ENCODE measurements around the gene SGCA. TPM values are rescaled to one million over a fixed set of nuclear protein-coding genes. Genes with fewer than 3 reads are reported as not detected.

SGCA gene
- total and polyA plus RNA-seq, 2 donors (not counting 3 experiments of a cell fraction or from before 2014, with no cell fraction given): not detected

GRCh38 chr17:50133028-50133768 is 32.6 kb upstream of the SGCA start:
- H3K36me3 ChIP-seq (ENCODE audit: control insufficient read depth in 2 of 2, extremely low read depth in 1 of 2, insufficient read depth in 2 of 2, low read length in 2 of 2): peaks cover 8 to 37% of the 10 kb centered on the region in 2 experiments
- dilution Hi-C loops (cut with MboI; ENCODE audit: extremely low pct_ligation_motif_present, low sequenced_read_pairs) (no loop called here), intact Hi-C loops (cut with micrococcal nuclease) (no loop called here)
- no peak overlapping the region for H3K27ac ChIP-seq (ENCODE audit: insufficient read depth, low read depth, low read length)
- ChIA-PET CTCF (interaction anchor here (1.0 to 3.7 kb wide), 6 partner anchors 13 to 65 kb away, joined by 3 to 37 read pairs (median 3); no protein-coding TSS in a partner anchor), POLR2A (no interaction called here)
- H3K9me3 ChIP-seq (replicated peaks; ENCODE audit: control insufficient read depth, insufficient read depth, low read length): no peaks in the 10 kb centered on the region
- DNase-seq (ENCODE audit: low read depth, low spot score): no peak
- TF ChIP-seq, protein P1, sequence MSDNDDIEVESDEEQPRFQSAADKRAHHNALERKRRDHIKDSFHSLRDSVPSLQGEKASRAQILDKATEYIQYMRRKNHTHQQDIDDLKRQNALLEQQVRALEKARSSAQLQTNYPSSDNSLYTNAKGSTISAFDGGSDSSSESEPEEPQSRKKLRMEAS (IDR thresholded peaks at IDR 0.05; ENCODE audit: insufficient read depth, insufficient read length): no peak
- no peak for TF ChIP-seq CTCF (IDR thresholded peaks at IDR 0.05; ENCODE audit: extremely low read depth in 1 of 2, insufficient read depth in 1 of 2, low read depth in 1 of 2, low read length in 2 of 2)
- no peak for TF ChIP-seq FOS (IDR thresholded peaks at IDR 0.05; ENCODE audit: borderline replicate concordance, insufficient read depth, low read length)
- no peak for TF ChIP-seq JUN (IDR thresholded peaks at IDR 0.05; ENCODE audit: borderline replicate concordance, insufficient read depth, insufficient read length, low read depth)
- no peak for TF ChIP-seq GATA2 (IDR thresholded peaks at IDR 0.05; ENCODE audit: insufficient read depth, insufficient read length, low read depth, low read length)
- H3K27me3 ChIP-seq (ENCODE audit: control insufficient read depth in 2 of 2, insufficient read depth in 2 of 2, low read length in 2 of 2): no peaks in the 10 kb centered on the region
- H3K9ac ChIP-seq (replicated peaks; ENCODE audit: extremely low read depth, insufficient read depth, low read length): no peak overlapping the region
- no peak overlapping the region for H2AFZ ChIP-seq (ENCODE audit: low read depth, low read length)
- H3K79me2 ChIP-seq (ENCODE audit: control insufficient read depth, insufficient read depth, low read length): no peaks in the 10 kb centered on the region
- no peaks in the 10 kb centered on the region for H3K9me1 ChIP-seq (replicated peaks; ENCODE audit: control insufficient read depth, extremely low read depth, insufficient read depth, low read length)
- H3K4me3 ChIP-seq (replicated peaks in 1 of 3; ENCODE audit: insufficient read depth in 1 of 3, low read depth in 1 of 3, low read length in 3 of 3): no peak overlapping the region
- FAIRE-seq: no peak
- no TSS peak for BruUV-seq (replicated peaks)
- peaks cover 11% of the 10 kb centered on the region for H3K4me1 ChIP-seq (ENCODE audit: control insufficient read depth, extremely low read depth, insufficient read depth, low read length)
- no peak overlapping the region for H3K4me2 ChIP-seq (ENCODE audit: insufficient read depth, low read length)
- H4K20me1 ChIP-seq (replicated peaks; ENCODE audit: control insufficient read depth, extremely low read depth, insufficient read depth, low read length): no peaks in the 10 kb centered on the region

Measured in endothelial cell of umbilical vein (primary cell).